IMR-90 (cell line): ENCODE results near the gene SLC45A2. TPM values are rescaled to one million over a fixed set of nuclear protein-coding genes. Genes with fewer than 3 reads are reported as not detected.

ENCODE experiments used
- ATAC-seq: fragments of 200-7000 bp; cut with Tn5 transposase; 2 replicates; pipeline ENCODE4 v1.9.1; 2020; ENCODE audit warnings: low read depth, mild to moderate bottlenecking, moderate library complexity
- BruUV-seq: library from RNA; stranded (reverse); fragments of 400-500 nt; replicated peaks from 2 replicates; lab custom pipeline; 2021; lab: Mats Ljungman, UMichigan
- CTCF ChIA-PET: fragments of 300-600 bp; formaldehyde crosslinking; extraction: SDS; loops from one replicate; lab custom pipeline; 2021; ENCODE audit warnings: antibody characterized with exemption; lab: Yijun Ruan, JAX
- POLR2A ChIA-PET: fragments of 300-600 bp; sonication (Branson Sonifier 250); formaldehyde crosslinking; loops from one replicate; lab custom pipeline; 2022; ENCODE audit warnings: antibody characterized with exemption; ENCODE audit not compliant: unreplicated experiment; lab: Charles Lee
- DNase-seq: peaks from one replicate; pipeline ENCODE4 v3.0.0; 2013
- H2AFZ ChIP-seq: replicated peaks from 2 replicates; pipeline ENCODE3; 2013; ENCODE audit warnings: low read length, mild to moderate bottlenecking; ENCODE audit not compliant: poor library complexity
- H2AK5ac ChIP-seq: 2 replicates; pipeline ENCODE4 v1.6.1; 2013; ENCODE audit warnings: low read depth, low read length, inconsistent platforms
- H2AK9ac ChIP-seq: replicated peaks from 2 replicates; pipeline ENCODE3; 2013; ENCODE audit warnings: mild to moderate bottlenecking, low read depth, low read length, moderate library complexity; ENCODE audit not compliant: poor library complexity
- H2BK120ac ChIP-seq: 2 replicates; pipeline ENCODE4 v1.6.1; 2013; ENCODE audit warnings: low read depth, low read length, inconsistent platforms
- H2BK15ac ChIP-seq: 3 replicates; pipeline ENCODE4 v1.6.1; 2013; ENCODE audit warnings: low read depth, low read length, inconsistent platforms
- H2BK20ac ChIP-seq: 2 replicates; pipeline ENCODE4 v1.6.1; 2013; ENCODE audit warnings: low read depth, mild to moderate bottlenecking, inconsistent platforms, low read length, moderate library complexity
- H2BK5ac ChIP-seq: 2 replicates; pipeline ENCODE4 v1.6.1; 2013; ENCODE audit warnings: mild to moderate bottlenecking, low read depth, low read length, inconsistent platforms; ENCODE audit not compliant: poor library complexity, severe bottlenecking
- H3K14ac ChIP-seq: replicated peaks from 2 replicates; pipeline ENCODE4 v1.6.1; 2013; ENCODE audit warnings: low read depth, low read length, inconsistent platforms
- H3K18ac ChIP-seq: 2 replicates; pipeline ENCODE4 v1.6.1; 2013; ENCODE audit warnings: low read depth, low read length, control low read depth
- H3K23ac ChIP-seq: 2 replicates; pipeline ENCODE4 v1.6.1; 2013; ENCODE audit warnings: low read depth, low read length, inconsistent platforms
- H3K27ac ChIP-seq: 2 replicates; pipeline ENCODE4 v1.5.1; 2013; ENCODE audit warnings: mild to moderate bottlenecking, control low read depth, low read length; ENCODE audit not compliant: insufficient read depth
- H3K27me3 ChIP-seq: 2 replicates; pipeline ENCODE4 v1.6.1; 2013; ENCODE audit warnings: low read length; ENCODE audit not compliant: control insufficient read depth, insufficient read depth
- H3K36me3 ChIP-seq: 2 replicates; pipeline ENCODE4 v1.6.1; 2013; ENCODE audit warnings: low read length, mixed read lengths; ENCODE audit not compliant: control insufficient read depth, insufficient read depth
- H3K4ac ChIP-seq: 2 replicates; pipeline ENCODE4 v1.6.1; 2013; ENCODE audit warnings: low read depth, low read length, inconsistent platforms
- H3K4me1 ChIP-seq: 2 replicates; pipeline ENCODE4 v1.6.1; 2013; ENCODE audit warnings: low read length, mixed read lengths; ENCODE audit not compliant: control insufficient read depth, insufficient read depth
- H3K4me2 ChIP-seq: 2 replicates; pipeline ENCODE4 v1.6.1; 2013; ENCODE audit warnings: low read depth, mild to moderate bottlenecking, control low read depth, low read length, moderate library complexity
- H3K4me3 ChIP-seq: 2 replicates; pipeline ENCODE4 v1.5.1; 2013; ENCODE audit warnings: low read depth, mild to moderate bottlenecking, control low read depth, low read length, moderate library complexity; ENCODE audit not compliant: insufficient read depth
- H3K56ac ChIP-seq: 2 replicates; pipeline ENCODE4 v1.6.1; 2013; ENCODE audit warnings: low read length, inconsistent platforms; ENCODE audit not compliant: insufficient read depth; ENCODE audit errors: extremely low read depth
- H3K79me1 ChIP-seq, 2 experiments: 2 replicates each; pipeline ENCODE4 v1.6.1; 2013; ENCODE audit warnings: low read length in 2 of 2, inconsistent platforms in 1 of 2, low read depth in 1 of 2
- H3K9ac ChIP-seq: 2 replicates; pipeline ENCODE4 v1.6.1; 2013; ENCODE audit warnings: low read depth, low read length, control low read depth
- H3K9me1 ChIP-seq: 2 replicates; pipeline ENCODE4 v1.6.1; 2013; ENCODE audit warnings: low read length, inconsistent platforms; ENCODE audit not compliant: insufficient read depth
- H3K9me3 ChIP-seq: 2 replicates; pipeline ENCODE4 v1.6.1; 2013; ENCODE audit warnings: low read length; ENCODE audit not compliant: control insufficient read depth, insufficient read depth
- H4K20me1 ChIP-seq: 2 replicates; pipeline ENCODE4 v1.6.1; 2013; ENCODE audit warnings: low read length, inconsistent platforms; ENCODE audit not compliant: insufficient read depth
- H4K5ac ChIP-seq: 2 replicates; pipeline ENCODE4 v1.6.1; 2013; ENCODE audit warnings: mild to moderate bottlenecking, low read depth, low read length, control low read depth
- H4K8ac ChIP-seq, 2 experiments: 2 replicates each; pipeline ENCODE4 v1.6.1; 2013; ENCODE audit warnings: low read depth in 2 of 2, low read length in 2 of 2, control low read depth in 1 of 2, inconsistent platforms in 1 of 2
- H4K91ac ChIP-seq: 2 replicates; pipeline ENCODE4 v1.6.1; 2013; ENCODE audit warnings: low read depth, low read length, inconsistent platforms; ENCODE audit not compliant: insufficient read depth
- BHLHE40 ChIP-seq: fragments of 150-350 bp; IDR thresholded peaks from 2 replicates; pipeline ENCODE4 v1.6.1; 2016; ENCODE audit warnings: mild to moderate bottlenecking, low read depth, low read length
- CEBPB ChIP-seq: IDR thresholded peaks from 2 replicates; pipeline ENCODE4 v1.6.1; 2012; ENCODE audit warnings: low read depth, low read length, improper control_type of control experiment
- CHD1 ChIP-seq: IDR thresholded peaks from 2 replicates; pipeline ENCODE4 v1.6.1; 2012; ENCODE audit warnings: low read depth, low read length, improper control_type of control experiment
- FOS ChIP-seq: fragments of 150-350 bp; IDR thresholded peaks from 2 replicates; pipeline ENCODE4 v1.6.1; 2016; ENCODE audit warnings: low read depth, low read length
- MAFK ChIP-seq: IDR thresholded peaks from 2 replicates; pipeline ENCODE4 v1.6.1; 2012; ENCODE audit warnings: low read depth, low read length, improper control_type of control experiment
- MAZ ChIP-seq: IDR thresholded peaks from 2 replicates; pipeline ENCODE4 v1.6.1; 2012; ENCODE audit warnings: low read depth, mild to moderate bottlenecking, low read length, improper control_type of control experiment, moderate library complexity, borderline replicate concordance
- MXI1 ChIP-seq: IDR thresholded peaks from 2 replicates; pipeline ENCODE4 v1.6.1; 2012; ENCODE audit warnings: low read depth, mild to moderate bottlenecking, low read length, moderate library complexity, borderline replicate concordance
- NFE2L2 ChIP-seq: fragments of 150-350 bp; IDR thresholded peaks from 2 replicates; pipeline ENCODE4 v1.6.1; 2016; ENCODE audit warnings: low read depth, mild to moderate bottlenecking, low read length
- POLR2A ChIP-seq: IDR thresholded peaks from 2 replicates; pipeline ENCODE4 v1.6.1; 2012; ENCODE audit warnings: mild to moderate bottlenecking, low read depth, low read length
- RAD21 ChIP-seq: IDR thresholded peaks from 2 replicates; pipeline ENCODE4 v1.6.1; 2012; ENCODE audit warnings: low read length, improper control_type of control experiment
- RCOR1 ChIP-seq: IDR thresholded peaks from 2 replicates; pipeline ENCODE4 v1.6.1; 2012; ENCODE audit warnings: mild to moderate bottlenecking, low read length, improper control_type of control experiment; ENCODE audit not compliant: insufficient replicate concordance
- RFX5 ChIP-seq: IDR thresholded peaks from 2 replicates; pipeline ENCODE4 v1.8.0; 2012; ENCODE audit warnings: low read depth, mild to moderate bottlenecking, low read length, moderate library complexity
- SMC3 ChIP-seq: fragments of 150-350 bp; IDR thresholded peaks from 2 replicates; pipeline ENCODE4 v1.6.1; 2016; ENCODE audit warnings: low read depth, mild to moderate bottlenecking, antibody characterized with exemption, low read length, moderate library complexity
- WGBS, 2 experiments: methylation state at CpG; one replicate each; pipeline versions ENCODE4 v1.1.5 to v1.1.7; 2013; ENCODE audit warnings: missing lambda C conversion rate in 2 of 2; ENCODE audit not compliant: insufficient read length in 1 of 2; ENCODE audit errors: extremely low coverage in 2 of 2; 5-methylcytosine and 5-hydroxymethylcytosine counted together
- dilution Hi-C: fragments of 300-500 bp; cut with HindIII; formaldehyde crosslinking; loops from one replicate; pipeline ENCODE4 v1.14.3; 2018; ENCODE audit warnings: low sequenced_read_pairs; ENCODE audit not compliant: unreplicated experiment
- in situ Hi-C: fragments of 300-500 bp; cut with MboI; formaldehyde crosslinking; loops from 3 replicates; pipeline ENCODE4 v1.14.3; 2019; ENCODE audit warnings: low sequenced_read_pairs, inconsistent platforms, mixed read lengths
- intact Hi-C: fragments of 100-400 bp; cut with micrococcal nuclease; formaldehyde crosslinking; loops from 2 replicates; pipeline ENCODE4 v1.10.0; 2022
- polyA plus RNA-seq, 3 experiments: library from polyadenylated mRNA; depleted of rRNA; stranded (reverse); fragments of >200 nt; gene quantifications; 2 replicates each; pipeline ENCODE4 v1.2.3, GENCODE V29; 2012; ENCODE audit warnings: low replicate concordance in 1 of 3
- total RNA-seq: library from RNA; depleted of rRNA; stranded (reverse); fragments of >200 nt; gene quantifications from 2 replicates; pipeline ENCODE4 v1.2.3, GENCODE V29; 2012
- TF ChIP-seq, protein P1 (sequence below): fragments of 150-350 bp; IDR thresholded peaks from 2 replicates; pipeline ENCODE4 v1.6.1; 2016; ENCODE audit warnings: low read depth, mild to moderate bottlenecking, low read length, moderate library complexity, borderline replicate concordance
- TF ChIP-seq, protein P2 (sequence below): fragments of 150-350 bp; IDR thresholded peaks from 2 replicates; pipeline ENCODE4 v1.6.1; 2017; ENCODE audit warnings: mild to moderate bottlenecking, antibody characterized with exemption, low read length, low read depth
- TF ChIP-seq, protein P3 (sequence below): conservative IDR thresholded peaks from 2 replicates; pipeline ENCODE4 v1.5.1; 2012; ENCODE audit warnings: mild to moderate bottlenecking, low read depth, low read length, improper control_type of control experiment

Gene SLC45A2
- total and polyA plus RNA-seq, 2 of the 4 experiments (the other 2 are of a cell fraction): 0.07 TPM; not detected in 1

- Histone ChIP-seq H4K8ac (no peak overlapping the region), H4K91ac (no peak overlapping the region), H4K20me1 (no peaks in the 10 kb centered on the region), H2AFZ (no peak overlapping the region), H3K27me3 (no peaks in the 10 kb centered on the region), H2BK120ac (no peak overlapping the region), H3K4ac (no peak overlapping the region), H4K5ac (no peak overlapping the region), H3K14ac (no peak overlapping the region), H3K56ac (no peak overlapping the region), H3K9me1 (no peaks in the 10 kb centered on the region), H3K27ac (no peak overlapping the region), H3K36me3 (no peaks in the 10 kb centered on the region), H2AK9ac (no peak overlapping the region), H2BK5ac (no peak overlapping the region), H2BK15ac (no peak overlapping the region), H2AK5ac (no peak overlapping the region), H3K4me3 (no peak overlapping the region), H3K9ac (no peak overlapping the region), H3K79me1 (no peaks in the 10 kb centered on the region), H3K4me1 (no peaks in the 10 kb centered on the region), H3K4me2 (no peak overlapping the region), H3K18ac (no peak overlapping the region), H2BK20ac (no peak overlapping the region), H3K23ac (no peak overlapping the region), H3K9me3 (no peaks in the 10 kb centered on the region)
- no CpG with 5 or more reads among the region's 3 CpGs for WGBS, 2 experiments
- TF ChIP-seq RAD21: no peak
- TF ChIP-seq NFE2L2: no peak
- no peak for TF ChIP-seq CEBPB
- TF ChIP-seq BHLHE40: no peak
- TF ChIP-seq, protein P1, sequence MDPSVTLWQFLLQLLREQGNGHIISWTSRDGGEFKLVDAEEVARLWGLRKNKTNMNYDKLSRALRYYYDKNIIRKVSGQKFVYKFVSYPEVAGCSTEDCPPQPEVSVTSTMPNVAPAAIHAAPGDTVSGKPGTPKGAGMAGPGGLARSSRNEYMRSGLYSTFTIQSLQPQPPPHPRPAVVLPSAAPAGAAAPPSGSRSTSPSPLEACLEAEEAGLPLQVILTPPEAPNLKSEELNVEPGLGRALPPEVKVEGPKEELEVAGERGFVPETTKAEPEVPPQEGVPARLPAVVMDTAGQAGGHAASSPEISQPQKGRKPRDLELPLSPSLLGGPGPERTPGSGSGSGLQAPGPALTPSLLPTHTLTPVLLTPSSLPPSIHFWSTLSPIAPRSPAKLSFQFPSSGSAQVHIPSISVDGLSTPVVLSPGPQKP: no peak
- no peak for TF ChIP-seq RFX5
- TF ChIP-seq POLR2A: no peak
- TF ChIP-seq FOS: no peak
- TF ChIP-seq MXI1: no peak
- TF ChIP-seq RCOR1: no peak
- TF ChIP-seq SMC3: no peak
- no peak for TF ChIP-seq CHD1
- TF ChIP-seq, protein P2, sequence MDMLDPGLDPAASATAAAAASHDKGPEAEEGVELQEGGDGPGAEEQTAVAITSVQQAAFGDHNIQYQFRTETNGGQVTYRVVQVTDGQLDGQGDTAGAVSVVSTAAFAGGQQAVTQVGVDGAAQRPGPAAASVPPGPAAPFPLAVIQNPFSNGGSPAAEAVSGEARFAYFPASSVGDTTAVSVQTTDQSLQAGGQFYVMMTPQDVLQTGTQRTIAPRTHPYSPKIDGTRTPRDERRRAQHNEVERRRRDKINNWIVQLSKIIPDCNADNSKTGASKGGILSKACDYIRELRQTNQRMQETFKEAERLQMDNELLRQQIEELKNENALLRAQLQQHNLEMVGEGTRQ: no peak
- TF ChIP-seq, protein P3, sequence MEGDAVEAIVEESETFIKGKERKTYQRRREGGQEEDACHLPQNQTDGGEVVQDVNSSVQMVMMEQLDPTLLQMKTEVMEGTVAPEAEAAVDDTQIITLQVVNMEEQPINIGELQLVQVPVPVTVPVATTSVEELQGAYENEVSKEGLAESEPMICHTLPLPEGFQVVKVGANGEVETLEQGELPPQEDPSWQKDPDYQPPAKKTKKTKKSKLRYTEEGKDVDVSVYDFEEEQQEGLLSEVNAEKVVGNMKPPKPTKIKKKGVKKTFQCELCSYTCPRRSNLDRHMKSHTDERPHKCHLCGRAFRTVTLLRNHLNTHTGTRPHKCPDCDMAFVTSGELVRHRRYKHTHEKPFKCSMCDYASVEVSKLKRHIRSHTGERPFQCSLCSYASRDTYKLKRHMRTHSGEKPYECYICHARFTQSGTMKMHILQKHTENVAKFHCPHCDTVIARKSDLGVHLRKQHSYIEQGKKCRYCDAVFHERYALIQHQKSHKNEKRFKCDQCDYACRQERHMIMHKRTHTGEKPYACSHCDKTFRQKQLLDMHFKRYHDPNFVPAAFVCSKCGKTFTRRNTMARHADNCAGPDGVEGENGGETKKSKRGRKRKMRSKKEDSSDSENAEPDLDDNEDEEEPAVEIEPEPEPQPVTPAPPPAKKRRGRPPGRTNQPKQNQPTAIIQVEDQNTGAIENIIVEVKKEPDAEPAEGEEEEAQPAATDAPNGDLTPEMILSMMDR: no peak
- no peak for TF ChIP-seq MAFK
- TF ChIP-seq MAZ: no peak
- intact Hi-C loops: no loop called here
- ChIA-PET CTCF (no interaction called here), POLR2A (no interaction called here)
- BruUV-seq: no TSS peak
- in situ Hi-C loops: no loop called here
- no peak for ATAC-seq
- no peak for DNase-seq
- dilution Hi-C loops: no loop called here
Observed at GRCh38 chr5:34013547-34013946, 29.1 kb upstream of the SLC45A2 start.
